K562 (cell line): ENCODE results near the gene GORASP1. TPM values are rescaled to one million over a fixed set of nuclear protein-coding genes. Genes with fewer than 3 reads are reported as not detected.

Source experiments
- ATF1 ChIP-seq, 2 experiments: fragments of 450-650 bp in 1 of 2; IDR thresholded peaks; 2 replicates each; pipeline ENCODE4 v1.6.1; 2016; ENCODE audit warnings: missing compliant biosample characterization in 1 of 2, missing genetic modification characterization in 1 of 2
- BRCA1 ChIP-seq, 2 experiments: fragments of 450-650 bp in 1 of 2; sonication (generic) in 1 of 2; formaldehyde crosslinking in 1 of 2; IDR thresholded peaks; 2 replicates each; pipeline versions ENCODE4 v1.5.0 to v1.6.1; 2017 to 2020; ENCODE audit warnings: mild to moderate bottlenecking in 1 of 2, missing genetic modification reagents in 1 of 2
- CREM ChIP-seq: IDR thresholded peaks from 2 replicates; pipeline ENCODE4 v1.6.1; 2014; ENCODE audit warnings: antibody characterized with exemption, low read depth
- EP300 ChIP-seq: IDR thresholded peaks from 2 replicates; pipeline ENCODE4 v1.6.1; 2012; ENCODE audit warnings: low read length, improper control_type of control experiment
- FOS ChIP-seq: IDR thresholded peaks from 3 replicates; pipeline ENCODE4 v1.6.1; 2011; ENCODE audit not compliant: insufficient read length; ENCODE audit errors: extremely low read depth
- HDGF ChIP-seq: fragments of 450-650 bp; IDR thresholded peaks from 2 replicates; pipeline ENCODE4 v1.6.1; 2016
- HNRNPLL ChIP-seq: fragments of 200-400 bp; formaldehyde crosslinking; IDR thresholded peaks from 2 replicates; pipeline ENCODE4 v1.6.1; 2017; ENCODE audit warnings: low read length, low read depth, mild to moderate bottlenecking; ENCODE audit not compliant: poor library complexity, severe bottlenecking
- MTA3 ChIP-seq: fragments of 450-650 bp; formaldehyde crosslinking; IDR thresholded peaks from 2 replicates; pipeline ENCODE4 v1.6.1; 2017; ENCODE audit warnings: mild to moderate bottlenecking, borderline replicate concordance
- POLR2AphosphoS5 ChIP-seq: IDR thresholded peaks from 2 replicates; pipeline ENCODE4 v1.6.1; 2011; ENCODE audit warnings: mild to moderate bottlenecking, low read depth, low read length, moderate library complexity; ENCODE audit not compliant: control insufficient read depth, insufficient read depth
- PTBP1 ChIP-seq: fragments of 200-400 bp; formaldehyde crosslinking; IDR thresholded peaks from 2 replicates; pipeline ENCODE4 v1.6.1; 2017; ENCODE audit warnings: low read depth, low read length
- XRCC5 ChIP-seq: fragments of 200-400 bp; formaldehyde crosslinking; IDR thresholded peaks from 2 replicates; pipeline ENCODE4 v1.6.1; 2017; ENCODE audit warnings: low read depth, mild to moderate bottlenecking, low read length
- ZNF232 ChIP-seq: sonication (generic); formaldehyde crosslinking; IDR thresholded peaks from 2 replicates; pipeline ENCODE4 v1.8.0; 2022; ENCODE audit warnings: mild to moderate bottlenecking, missing genetic modification reagents
- ZNF316 ChIP-seq: fragments of 450-650 bp; IDR thresholded peaks from 2 replicates; pipeline ENCODE4 v1.6.1; 2016
- polyA plus RNA-seq, 8 experiments: library from polyadenylated mRNA; depleted of rRNA in 4 of 8; stranded (reverse) in 5 of 8; unstranded in 3 of 8; fragments of >200 nt; fragmentation: Nextera tagmentation in 2 of 8; fragmentation: Illumina TruSeq in 1 of 8; extraction: Ambion mirVana in 2 of 8; extraction: Trizol in 1 of 8; gene quantifications; 2 replicates each; pipeline versions ENCODE4 v1.2.1 to v1.2.3, GENCODE V29; 2011 to 2014; ENCODE audit warnings: inconsistent platforms in 1 of 8, missing spikeins in 1 of 8
- total RNA-seq, 7 experiments: library from RNA; depleted of rRNA in 6 of 7; stranded (reverse); fragments of >200 nt in 6 of 7; fragmentation: Illumina TruSeq in 2 of 7; extraction: Trizol in 2 of 7; gene quantifications; 2 replicates each; pipeline versions ENCODE4 v1.2.1 to v1.2.3, GENCODE V29; 2011 to 2021; ENCODE audit warnings: low replicate concordance in 1 of 7
- TF ChIP-seq, protein P1 (sequence below): sonication (generic); formaldehyde crosslinking; IDR thresholded peaks from 2 replicates; pipeline ENCODE4 v1.8.0; 2023; ENCODE audit warnings: mild to moderate bottlenecking, missing genetic modification reagents
- TF ChIP-seq, protein P2 (sequence below): fragments of 200-800 bp; sonication (Bioruptor generic); IDR thresholded peaks from 2 replicates; pipeline ENCODE4 v1.6.1; 2017; ENCODE audit warnings: missing genetic modification characterization, missing compliant biosample characterization
- TF ChIP-seq, protein P3 (sequence below): sonication (generic); formaldehyde crosslinking; IDR thresholded peaks from 2 replicates; pipeline ENCODE4 v1.8.1; 2023; ENCODE audit warnings: mild to moderate bottlenecking, missing genetic modification reagents
- TF ChIP-seq, protein P4 (sequence below), 3 experiments: fragments of 200-800 bp in 1 of 3; sonication (Bioruptor generic) in 1 of 3; sonication (generic) in 1 of 3; formaldehyde crosslinking in 1 of 3; IDR thresholded peaks; 2 replicates each; pipeline versions ENCODE4 v1.6.1 to v1.8.0; 2016 to 2022; ENCODE audit warnings: mild to moderate bottlenecking in 2 of 3, missing compliant biosample characterization in 2 of 3, missing genetic modification characterization in 2 of 3, missing genetic modification reagents in 1 of 3

Gene GORASP1
- total and polyA plus RNA-seq, 9 of the 15 experiments (the other 6 are each of a cell fraction or from before 2014, with no cell fraction given): 8.4 to 87.9 (median 67.6) TPM

DNA sequence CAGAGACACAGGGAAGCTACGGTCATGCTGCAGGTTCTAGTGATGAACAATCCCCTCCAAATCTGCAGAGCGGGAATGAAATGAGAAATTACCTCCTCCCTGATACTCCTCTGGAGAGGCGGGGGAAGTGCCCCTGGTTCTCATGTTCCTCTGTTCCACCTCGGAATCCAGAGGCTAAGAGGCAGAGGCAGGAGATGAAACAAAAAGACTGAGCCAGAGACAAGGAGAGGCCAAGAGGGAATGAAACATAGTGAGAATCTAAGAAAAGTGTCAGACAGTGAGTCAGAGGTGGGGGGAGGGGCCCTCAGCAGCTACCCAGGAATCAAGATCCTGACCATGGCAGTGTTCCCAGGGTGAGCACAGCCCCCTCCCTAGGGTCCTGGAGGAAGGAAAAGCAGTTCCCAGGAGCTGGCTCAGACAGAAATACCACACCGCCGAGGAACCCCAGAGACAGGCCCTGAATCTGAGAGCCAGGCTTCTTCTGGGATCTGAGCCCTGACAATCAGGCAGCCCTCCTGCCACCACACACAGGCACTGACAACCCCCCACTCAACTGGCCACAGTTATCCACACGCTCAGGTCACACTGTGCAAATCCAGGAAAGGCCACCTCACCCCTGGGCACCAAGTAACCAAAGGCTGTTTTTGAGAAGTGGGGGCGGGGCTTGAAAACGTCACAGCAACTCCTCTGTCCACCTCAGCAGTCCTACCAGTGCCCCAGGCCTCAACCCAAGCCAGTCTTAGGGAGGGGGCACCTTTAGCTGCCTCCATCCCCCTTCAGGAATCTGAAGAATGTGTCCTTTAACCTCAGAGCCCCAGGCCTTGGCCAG, 43.6 kb upstream of the GORASP1 start (continued):
- peak; percentile 27 for TF ChIP-seq POLR2AphosphoS5
- peak; percentile 18 for TF ChIP-seq HNRNPLL
- peak; percentile 39; the same call in 1 of the 2 replicates for TF ChIP-seq MTA3
- peak; percentile 53; the same call in 1 of the 2 replicates for TF ChIP-seq EP300
- TF ChIP-seq BRCA1 (IDR thresholded peaks at IDR 0.05): no peak
- no peak for TF ChIP-seq BRCA1 (CRISPR knock-in tag; IDR thresholded peaks at IDR 0.05)
- TF ChIP-seq HDGF: 0 out of 2 replicates have a peak, but pooled peaks have one; percentile 40
- TF ChIP-seq, protein P1, sequence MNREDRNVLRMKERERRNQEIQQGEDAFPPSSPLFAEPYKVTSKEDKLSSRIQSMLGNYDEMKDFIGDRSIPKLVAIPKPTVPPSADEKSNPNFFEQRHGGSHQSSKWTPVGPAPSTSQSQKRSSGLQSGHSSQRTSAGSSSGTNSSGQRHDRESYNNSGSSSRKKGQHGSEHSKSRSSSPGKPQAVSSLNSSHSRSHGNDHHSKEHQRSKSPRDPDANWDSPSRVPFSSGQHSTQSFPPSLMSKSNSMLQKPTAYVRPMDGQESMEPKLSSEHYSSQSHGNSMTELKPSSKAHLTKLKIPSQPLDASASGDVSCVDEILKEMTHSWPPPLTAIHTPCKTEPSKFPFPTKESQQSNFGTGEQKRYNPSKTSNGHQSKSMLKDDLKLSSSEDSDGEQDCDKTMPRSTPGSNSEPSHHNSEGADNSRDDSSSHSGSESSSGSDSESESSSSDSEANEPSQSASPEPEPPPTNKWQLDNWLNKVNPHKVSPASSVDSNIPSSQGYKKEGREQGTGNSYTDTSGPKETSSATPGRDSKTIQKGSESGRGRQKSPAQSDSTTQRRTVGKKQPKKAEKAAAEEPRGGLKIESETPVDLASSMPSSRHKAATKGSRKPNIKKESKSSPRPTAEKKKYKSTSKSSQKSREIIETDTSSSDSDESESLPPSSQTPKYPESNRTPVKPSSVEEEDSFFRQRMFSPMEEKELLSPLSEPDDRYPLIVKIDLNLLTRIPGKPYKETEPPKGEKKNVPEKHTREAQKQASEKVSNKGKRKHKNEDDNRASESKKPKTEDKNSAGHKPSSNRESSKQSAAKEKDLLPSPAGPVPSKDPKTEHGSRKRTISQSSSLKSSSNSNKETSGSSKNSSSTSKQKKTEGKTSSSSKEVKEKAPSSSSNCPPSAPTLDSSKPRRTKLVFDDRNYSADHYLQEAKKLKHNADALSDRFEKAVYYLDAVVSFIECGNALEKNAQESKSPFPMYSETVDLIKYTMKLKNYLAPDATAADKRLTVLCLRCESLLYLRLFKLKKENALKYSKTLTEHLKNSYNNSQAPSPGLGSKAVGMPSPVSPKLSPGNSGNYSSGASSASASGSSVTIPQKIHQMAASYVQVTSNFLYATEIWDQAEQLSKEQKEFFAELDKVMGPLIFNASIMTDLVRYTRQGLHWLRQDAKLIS (CRISPR knock-in tag): 0 out of 2 replicates have a peak, but pooled peaks have one; percentile 49
- peak; percentile 32 for TF ChIP-seq FOS
- TF ChIP-seq, protein P2, sequence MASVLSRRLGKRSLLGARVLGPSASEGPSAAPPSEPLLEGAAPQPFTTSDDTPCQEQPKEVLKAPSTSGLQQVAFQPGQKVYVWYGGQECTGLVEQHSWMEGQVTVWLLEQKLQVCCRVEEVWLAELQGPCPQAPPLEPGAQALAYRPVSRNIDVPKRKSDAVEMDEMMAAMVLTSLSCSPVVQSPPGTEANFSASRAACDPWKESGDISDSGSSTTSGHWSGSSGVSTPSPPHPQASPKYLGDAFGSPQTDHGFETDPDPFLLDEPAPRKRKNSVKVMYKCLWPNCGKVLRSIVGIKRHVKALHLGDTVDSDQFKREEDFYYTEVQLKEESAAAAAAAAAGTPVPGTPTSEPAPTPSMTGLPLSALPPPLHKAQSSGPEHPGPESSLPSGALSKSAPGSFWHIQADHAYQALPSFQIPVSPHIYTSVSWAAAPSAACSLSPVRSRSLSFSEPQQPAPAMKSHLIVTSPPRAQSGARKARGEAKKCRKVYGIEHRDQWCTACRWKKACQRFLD (CRISPR knock-in tag): peak; percentile 36; the same call in 1 of the 2 replicates
- peak; percentile 62 for TF ChIP-seq CREM
- TF ChIP-seq PTBP1: no peak
- TF ChIP-seq ATF1 (CRISPR knock-in tag; IDR thresholded peaks at IDR 0.05): no peak
- TF ChIP-seq ATF1 (tag; IDR thresholded peaks at IDR 0.05): peak; percentile 86
- TF ChIP-seq, protein P3, sequence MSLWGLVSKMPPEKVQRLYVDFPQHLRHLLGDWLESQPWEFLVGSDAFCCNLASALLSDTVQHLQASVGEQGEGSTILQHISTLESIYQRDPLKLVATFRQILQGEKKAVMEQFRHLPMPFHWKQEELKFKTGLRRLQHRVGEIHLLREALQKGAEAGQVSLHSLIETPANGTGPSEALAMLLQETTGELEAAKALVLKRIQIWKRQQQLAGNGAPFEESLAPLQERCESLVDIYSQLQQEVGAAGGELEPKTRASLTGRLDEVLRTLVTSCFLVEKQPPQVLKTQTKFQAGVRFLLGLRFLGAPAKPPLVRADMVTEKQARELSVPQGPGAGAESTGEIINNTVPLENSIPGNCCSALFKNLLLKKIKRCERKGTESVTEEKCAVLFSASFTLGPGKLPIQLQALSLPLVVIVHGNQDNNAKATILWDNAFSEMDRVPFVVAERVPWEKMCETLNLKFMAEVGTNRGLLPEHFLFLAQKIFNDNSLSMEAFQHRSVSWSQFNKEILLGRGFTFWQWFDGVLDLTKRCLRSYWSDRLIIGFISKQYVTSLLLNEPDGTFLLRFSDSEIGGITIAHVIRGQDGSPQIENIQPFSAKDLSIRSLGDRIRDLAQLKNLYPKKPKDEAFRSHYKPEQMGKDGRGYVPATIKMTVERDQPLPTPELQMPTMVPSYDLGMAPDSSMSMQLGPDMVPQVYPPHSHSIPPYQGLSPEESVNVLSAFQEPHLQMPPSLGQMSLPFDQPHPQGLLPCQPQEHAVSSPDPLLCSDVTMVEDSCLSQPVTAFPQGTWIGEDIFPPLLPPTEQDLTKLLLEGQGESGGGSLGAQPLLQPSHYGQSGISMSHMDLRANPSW (CRISPR knock-in tag): 0 out of 2 replicates have a peak, but pooled peaks have one; percentile 33
- 0 out of 2 replicates have a peak, but pooled peaks have one; percentile 4 for TF ChIP-seq XRCC5
- TF ChIP-seq, protein P4, sequence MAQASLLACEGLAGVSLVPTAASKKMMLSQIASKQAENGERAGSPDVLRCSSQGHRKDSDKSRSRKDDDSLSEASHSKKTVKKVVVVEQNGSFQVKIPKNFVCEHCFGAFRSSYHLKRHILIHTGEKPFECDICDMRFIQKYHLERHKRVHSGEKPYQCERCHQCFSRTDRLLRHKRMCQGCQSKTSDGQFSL (CRISPR knock-in tag; IDR thresholded peaks at IDR 0.05): 0 out of 2 replicates have a peak, but pooled peaks have one; percentile 76
- TF ChIP-seq, protein P4 (tag; IDR thresholded peaks at IDR 0.05): no peak
- no peak for TF ChIP-seq ZNF316
- no peak for TF ChIP-seq ZNF232 (CRISPR knock-in tag)
